ENCODE results near the gene ARL4D.
A peak's percentile ranks its signal among the peaks of the same experiment; 100 is the strongest.
"Not testable (repeated sequence)": the region's sequence is repeated elsewhere in the genome, so short reads cannot be mapped to it uniquely, and the experiment has no call there.

ARL4D gene

GRCh38 chr17:43398724-43399595 is at the start of gene ARL4D:
Gene ARL4D, plus strand, starts transcription at chr17:43398993. Its CDS starts 740 bp downstream, at chr17:43399733.
- DNase-seq (ENCODE audit: low read depth in 2 of 2), result peak; percentile 67 to 72

GRCh38 chr17:43349142-43349541 is 49.7 kb upstream of the ARL4D start:
- DNase-seq (ENCODE audit: low read depth in 2 of 2), result no peak

GRCh38 chr17:43350888-43351361 is 47.9 kb upstream of the ARL4D start:
- no peak for DNase-seq (ENCODE audit: low read depth in 2 of 2)

GRCh38 chr17:43351691-43352090 is 47.1 kb upstream of the ARL4D start:
- DNase-seq (ENCODE audit: low read depth in 2 of 2), result no peak

GRCh38 chr17:43352579-43353331 is 46.0 kb upstream of the ARL4D start:
- no peak for DNase-seq (ENCODE audit: low read depth in 2 of 2)

GRCh38 chr17:43353393-43353792 is 45.4 kb upstream of the ARL4D start:
- no peak for DNase-seq (ENCODE audit: low read depth in 2 of 2)

- DNase-seq (ENCODE audit: low read depth in 2 of 2), result no peak
Observed at GRCh38 chr17:43354371-43354770, 44.4 kb upstream of the ARL4D start.

GRCh38 chr17:43356450-43356849 is 42.3 kb upstream of the ARL4D start:
- DNase-seq (ENCODE audit: low read depth in 2 of 2), result no peak

GRCh38 chr17:43356999-43357398 is 41.8 kb upstream of the ARL4D start:
- DNase-seq (ENCODE audit: low read depth in 2 of 2), result no peak

- DNase-seq (ENCODE audit: low read depth in 2 of 2), result no peak
Observed at GRCh38 chr17:43359469-43360110, 39.2 kb upstream of the ARL4D start.

GRCh38 chr17:43360376-43360738 is 38.4 kb upstream of the ARL4D start:
- peak; percentile 40 to 50 for DNase-seq (ENCODE audit: low read depth in 2 of 2)

GRCh38 chr17:43360739-43361505 is 37.9 kb upstream of the ARL4D start:
- peak; percentile 81 to 84 for DNase-seq (ENCODE audit: low read depth in 2 of 2)

- no peak for DNase-seq (ENCODE audit: low read depth in 2 of 2)
Observed at GRCh38 chr17:43363181-43363925, 35.4 kb upstream of the ARL4D start.

- no peak for DNase-seq (ENCODE audit: low read depth in 2 of 2)
Observed at GRCh38 chr17:43363926-43364285, 34.9 kb upstream of the ARL4D start.

GRCh38 chr17:43365356-43365755 is 33.4 kb upstream of the ARL4D start:
- no peak for DNase-seq (ENCODE audit: low read depth in 2 of 2)

- not testable (repeated sequence) for DNase-seq (ENCODE audit: low read depth in 2 of 2)
Observed at GRCh38 chr17:43365921-43366320, 32.9 kb upstream of the ARL4D start.

GRCh38 chr17:43366891-43367736 is 31.7 kb upstream of the ARL4D start:
- DNase-seq (ENCODE audit: low read depth in 2 of 2), result no peak

GRCh38 chr17:43367737-43368242 is 31.0 kb upstream of the ARL4D start:
- DNase-seq (ENCODE audit: low read depth in 2 of 2), result no peak

GRCh38 chr17:43368740-43369506 is 29.9 kb upstream of the ARL4D start:
- DNase-seq (ENCODE audit: low read depth in 2 of 2), result peak; percentile 18 to 32

All from stimulated activated CD8-positive, alpha-beta memory T cell treated with anti-CD3 and anti-CD28 coated beads, Interleukin-7, amount 100 ng/mL, for 1 hour (primary cell).